Osteoblast (primary cell): ENCODE results near the gene PRR5L. TPM values are rescaled to one million over a fixed set of nuclear protein-coding genes. Genes with fewer than 3 reads are reported as not detected.

Experiments
- DNase-seq: peaks from one replicate; pipeline ENCODE4 v3.0.0; 2011; ENCODE audit warnings: low spot score, mixed read lengths; ENCODE audit not compliant: insufficient read length; ENCODE audit errors: missing footprints
- H2AFZ ChIP-seq: 2 replicates; pipeline ENCODE4 v1.6.0; 2011; ENCODE audit warnings: mild to moderate bottlenecking, low read length
- H3K27ac ChIP-seq: 2 replicates; pipeline ENCODE4 v1.5.1; 2011; ENCODE audit warnings: mild to moderate bottlenecking, low read depth, low read length, moderate library complexity
- H3K27me3 ChIP-seq: 2 replicates; pipeline ENCODE4 v1.6.0; 2012; ENCODE audit warnings: mild to moderate bottlenecking, control low read depth, inconsistent platforms, low read length, moderate library complexity; ENCODE audit not compliant: insufficient read depth
- H3K36me3 ChIP-seq: 2 replicates; pipeline ENCODE4 v1.5.1; 2011; ENCODE audit warnings: mild to moderate bottlenecking, low read length, control low read depth, moderate library complexity; ENCODE audit not compliant: insufficient read depth
- H3K4me1 ChIP-seq: 2 replicates; pipeline ENCODE4 v1.5.1; 2011; ENCODE audit warnings: mild to moderate bottlenecking, low read length, control low read depth, moderate library complexity; ENCODE audit not compliant: insufficient read depth
- H3K4me2 ChIP-seq: 2 replicates; pipeline ENCODE4 v1.6.0; 2011; ENCODE audit warnings: mild to moderate bottlenecking, low read length; ENCODE audit not compliant: insufficient read depth
- H3K4me3 ChIP-seq: fragments of 200-600 bp; sonication (generic); 3 replicates; pipeline ENCODE4 v1.5.1; 2012; ENCODE audit warnings: mild to moderate bottlenecking, low read length, inconsistent platforms; ENCODE audit not compliant: insufficient read depth
- H3K79me2 ChIP-seq: 2 replicates; pipeline ENCODE4 v1.6.0; 2012; ENCODE audit warnings: mild to moderate bottlenecking, low read length, control low read depth, inconsistent platforms; ENCODE audit not compliant: insufficient read depth
- H3K9me3 ChIP-seq: 2 replicates; pipeline ENCODE4 v1.5.1; 2011; ENCODE audit warnings: low read depth, low read length, control low read depth
- H4K20me1 ChIP-seq: 2 replicates; pipeline ENCODE4 v1.6.0; 2012; ENCODE audit warnings: mild to moderate bottlenecking, low read length, control low read depth; ENCODE audit not compliant: insufficient read depth
- CTCF ChIP-seq: IDR thresholded peaks from 2 replicates; pipeline ENCODE4 v1.5.1; 2011; ENCODE audit warnings: mild to moderate bottlenecking, low read depth, low read length, moderate library complexity; ENCODE audit errors: extremely low read depth
- total RNA-seq: library from RNA; depleted of rRNA; stranded (reverse); fragments of >200 nt; gene quantifications from 2 replicates; pipeline ENCODE4 v1.2.3, GENCODE V29; 2012

The PRR5L gene
- total RNA-seq, 1 donor = 9.8 TPM

GRCh38 chr11:36251823-36252222 is 44.3 kb upstream of the PRR5L start:
- Histone ChIP-seq H3K9me3 (no peaks in the 10 kb centered on the region), H3K4me1 (peaks cover 20% of the 10 kb centered on the region), H2AFZ (no peak overlapping the region), H4K20me1 (no peaks in the 10 kb centered on the region), H3K79me2 (no peaks in the 10 kb centered on the region), H3K27me3 (peaks cover 7% of the 10 kb centered on the region), H3K27ac (no peak overlapping the region), H3K4me2 (no peak overlapping the region), H3K36me3 (no peaks in the 10 kb centered on the region), H3K4me3 (no peak overlapping the region)
- no peak for DNase-seq
- TF ChIP-seq CTCF = no peak

- no peak for DNase-seq
- Histone ChIP-seq H2AFZ (no peak overlapping the region), H3K4me2 (no peak overlapping the region)
Observed at GRCh38 chr11:36253238-36253637, 42.9 kb upstream of the PRR5L start.

GRCh38 chr11:36254713-36255112 is 41.4 kb upstream of the PRR5L start:
- Histone ChIP-seq H3K36me3 (no peaks in the 10 kb centered on the region), H3K4me3 (no peak overlapping the region), H3K27ac (no peak overlapping the region), H3K4me2 (no peak overlapping the region), H3K27me3 (peaks cover 3% of the 10 kb centered on the region), H4K20me1 (no peaks in the 10 kb centered on the region), H3K9me3 (no peaks in the 10 kb centered on the region), H3K79me2 (no peaks in the 10 kb centered on the region), H3K4me1 (peaks cover 7% of the 10 kb centered on the region), H2AFZ (no peak overlapping the region)
- no peak for TF ChIP-seq CTCF
- DNase-seq = no peak

More at GRCh38 chr11:36253238-36253637, 42.9 kb upstream of the PRR5L start:
- H3K4me3 ChIP-seq = no peak overlapping the region
- no peak for TF ChIP-seq CTCF
- H3K27ac ChIP-seq = no peak overlapping the region
- H3K4me1 ChIP-seq = peaks cover 20% of the 10 kb centered on the region
- H4K20me1 ChIP-seq = no peaks in the 10 kb centered on the region
- no peaks in the 10 kb centered on the region for H3K9me3 ChIP-seq
- no peaks in the 10 kb centered on the region for H3K36me3 ChIP-seq
- H3K79me2 ChIP-seq = no peaks in the 10 kb centered on the region
- H3K27me3 ChIP-seq = peaks cover 2% of the 10 kb centered on the region

GRCh38 chr11:36257351-36257750 is 38.7 kb upstream of the PRR5L start:
- DNase-seq = no peak
- peaks cover 5% of the 10 kb centered on the region for H3K4me1 ChIP-seq
- TF ChIP-seq CTCF = no peak

More at GRCh38 chr11:36257351-36257750, 38.7 kb upstream of the PRR5L start:
- Histone ChIP-seq H3K9me3 (no peaks in the 10 kb centered on the region), H3K79me2 (no peaks in the 10 kb centered on the region), H2AFZ (no peak overlapping the region), H3K27ac (no peak overlapping the region), H3K36me3 (no peaks in the 10 kb centered on the region), H3K4me3 (no peak overlapping the region), H3K4me2 (no peak overlapping the region), H4K20me1 (no peaks in the 10 kb centered on the region), H3K27me3 (peaks cover 8% of the 10 kb centered on the region)
